NT2/D1 (cell line): Measurements from ENCODE around the gene TSKS.

Experiments used
- DNase-seq: peaks from one replicate; pipeline ENCODE4 v3.0.0-alpha.2; 2011; ENCODE audit warnings: low read depth, low spot score
- H3K27me3 ChIP-seq: 2 replicates; pipeline ENCODE4 v1.6.0; 2011; ENCODE audit warnings: mild to moderate bottlenecking; ENCODE audit not compliant: insufficient read length, insufficient read depth
- H3K36me3 ChIP-seq: 2 replicates; pipeline ENCODE4 v1.6.1; 2011; ENCODE audit warnings: mild to moderate bottlenecking, low read length, mixed read lengths; ENCODE audit not compliant: insufficient read depth, insufficient read length
- H3K4me1 ChIP-seq: 2 replicates; pipeline ENCODE4 v1.5.1; 2011; ENCODE audit not compliant: insufficient read depth, insufficient read length
- H3K4me3 ChIP-seq: 2 replicates; pipeline ENCODE4 v1.5.1; 2011; ENCODE audit warnings: low read depth; ENCODE audit not compliant: insufficient read length
- H3K9ac ChIP-seq: 2 replicates; pipeline ENCODE4 v1.6.0; 2011; ENCODE audit warnings: low read depth; ENCODE audit not compliant: insufficient read length
- H3K9me3 ChIP-seq: 2 replicates; pipeline ENCODE4 v1.5.1; 2011; ENCODE audit warnings: mild to moderate bottlenecking, low read length; ENCODE audit not compliant: insufficient read depth
- SUZ12 ChIP-seq: IDR thresholded peaks from 2 replicates; pipeline ENCODE4 v1.6.1; 2011; ENCODE audit not compliant: insufficient read length, insufficient read depth; ENCODE audit errors: extremely low read depth
- YY1 ChIP-seq: IDR thresholded peaks from 2 replicates; pipeline ENCODE4 v1.6.1; 2011; ENCODE audit not compliant: insufficient read length, insufficient read depth
- ZNF274 ChIP-seq: IDR thresholded peaks from 2 replicates; pipeline ENCODE4 v1.6.1; 2011; ENCODE audit warnings: mild to moderate bottlenecking, low read depth, low read length

The TSKS gene

GRCh38 chr19:49793561-49793840, 30.4 kb upstream of the TSKS start:
- peak overlapping the region; percentile 56 for H3K9ac ChIP-seq
- H3K4me3 ChIP-seq = no peak overlapping the region
- H3K27me3 ChIP-seq = no peaks in the 10 kb centered on the region
- TF ChIP-seq SUZ12 = no peak
- TF ChIP-seq YY1 = no peak
- no peak for TF ChIP-seq ZNF274
- DNase-seq = no peak
- no peaks in the 10 kb centered on the region for H3K9me3 ChIP-seq
- peaks cover 5% of the 10 kb centered on the region for H3K4me1 ChIP-seq
- peaks cover 79% of the 10 kb centered on the region for H3K36me3 ChIP-seq

- Histone ChIP-seq H3K4me3 (no peak overlapping the region), H3K4me1 (peaks cover 5% of the 10 kb centered on the region), H3K27me3 (no peaks in the 10 kb centered on the region), H3K9ac (peak overlapping the region; percentile 56), H3K36me3 (peaks cover 79% of the 10 kb centered on the region), H3K9me3 (no peaks in the 10 kb centered on the region)
- TF ChIP-seq YY1 = no peak
- no peak for TF ChIP-seq ZNF274
- no peak for TF ChIP-seq SUZ12
- no peak for DNase-seq
Observed at GRCh38 chr19:49792829-49793560, 29.9 kb upstream of the TSKS start.

DNA sequence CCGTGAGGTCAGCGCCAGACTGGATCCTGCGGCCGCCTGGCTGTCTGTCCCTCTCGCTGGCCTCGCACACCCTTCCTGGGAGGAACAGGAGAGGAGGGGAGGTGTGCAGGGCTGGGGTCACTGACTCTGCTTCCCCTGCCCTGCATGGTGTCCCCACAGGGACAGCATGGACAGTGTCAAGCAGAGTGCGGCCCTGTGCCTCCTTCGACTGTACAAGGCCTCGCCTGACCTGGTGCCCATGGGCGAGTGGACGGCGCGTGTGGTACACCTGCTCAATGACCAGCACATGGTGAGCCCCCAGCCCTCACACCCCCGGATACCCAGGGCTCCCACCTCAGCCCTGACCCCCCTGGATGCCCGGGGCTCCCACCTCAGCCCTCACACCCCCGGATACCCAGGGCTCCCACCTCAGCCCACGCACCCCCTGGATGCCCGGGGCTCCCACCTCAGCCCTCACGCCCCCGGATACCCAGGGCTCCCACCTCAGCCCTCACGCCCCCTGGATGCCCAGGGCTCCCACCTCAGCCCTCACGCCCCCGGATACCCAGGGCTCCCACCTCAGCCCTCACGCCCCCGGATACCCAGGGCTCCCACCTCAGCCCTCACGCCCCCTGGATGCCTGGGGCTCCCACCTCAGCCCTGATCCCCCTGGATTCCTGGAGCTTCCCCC, 28.8 kb upstream of the TSKS start:
- no peaks in the 10 kb centered on the region for H3K27me3 ChIP-seq
- peaks cover 5% of the 10 kb centered on the region for H3K4me1 ChIP-seq
- H3K36me3 ChIP-seq = peaks cover 77% of the 10 kb centered on the region
- no peaks in the 10 kb centered on the region for H3K9me3 ChIP-seq
- no peak overlapping the region for H3K9ac ChIP-seq
- DNase-seq = no peak
- no peak for TF ChIP-seq SUZ12
- peak overlapping the region; percentile 4 for H3K4me3 ChIP-seq

DNA sequence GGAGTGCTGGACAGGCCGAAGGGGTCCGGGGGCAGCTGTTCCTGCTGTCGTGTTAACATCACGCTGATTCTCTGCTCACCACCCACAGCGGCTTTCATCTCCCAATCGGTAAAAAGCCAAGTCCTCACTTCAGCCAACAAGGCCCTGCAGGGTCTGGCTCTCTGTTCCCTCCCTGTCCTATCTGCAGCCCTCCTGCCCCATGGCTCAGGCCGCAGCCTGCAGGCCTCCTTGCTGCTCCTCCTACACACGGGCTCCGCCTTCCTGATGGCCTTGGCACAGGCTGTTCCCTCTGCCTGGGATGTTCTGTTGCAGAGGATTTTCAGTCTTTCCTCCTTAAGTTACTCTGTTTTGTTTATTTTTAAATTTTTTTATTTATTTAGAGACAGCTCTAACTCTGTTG, 27.8 kb upstream of the TSKS start:
- no peak overlapping the region for H3K4me3 ChIP-seq
- H3K9ac ChIP-seq = no peak overlapping the region
- H3K9me3 ChIP-seq = no peaks in the 10 kb centered on the region
- DNase-seq = no peak
- TF ChIP-seq SUZ12 = no peak
- no peak for TF ChIP-seq ZNF274
- no peak for TF ChIP-seq YY1
- peaks cover 5% of the 10 kb centered on the region for H3K4me1 ChIP-seq
- peaks cover 66% of the 10 kb centered on the region for H3K36me3 ChIP-seq
- H3K27me3 ChIP-seq = no peaks in the 10 kb centered on the region

DNA sequence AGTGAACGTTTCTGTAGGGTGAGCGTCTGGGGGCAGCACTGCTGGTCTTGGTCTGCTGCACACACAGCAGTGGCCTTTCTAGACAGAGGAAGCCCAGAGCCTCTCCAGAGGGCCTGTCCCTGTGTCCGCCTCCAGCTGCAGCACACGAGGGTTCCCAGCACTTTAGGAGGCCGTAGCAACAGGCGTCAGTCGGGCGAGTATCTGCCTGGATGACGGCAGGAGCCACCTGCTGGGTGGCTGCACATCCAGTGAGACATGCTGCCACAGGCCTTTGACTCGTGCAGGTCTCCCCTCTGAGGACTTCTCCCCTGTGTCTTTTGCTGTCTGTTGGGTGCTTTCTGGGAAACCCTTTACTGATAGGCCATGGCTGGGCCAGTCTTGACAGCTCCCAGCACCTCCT, 25.8 kb upstream of the TSKS start:
- no peaks in the 10 kb centered on the region for H3K27me3 ChIP-seq
- peaks cover 5% of the 10 kb centered on the region for H3K4me1 ChIP-seq
- H3K9me3 ChIP-seq = no peaks in the 10 kb centered on the region
- no peak overlapping the region for H3K9ac ChIP-seq
- no peak for DNase-seq
- H3K36me3 ChIP-seq = peaks cover 59% of the 10 kb centered on the region
- no peak for TF ChIP-seq SUZ12
- TF ChIP-seq ZNF274 = no peak
- TF ChIP-seq YY1 = no peak
- H3K4me3 ChIP-seq = no peak overlapping the region

DNA sequence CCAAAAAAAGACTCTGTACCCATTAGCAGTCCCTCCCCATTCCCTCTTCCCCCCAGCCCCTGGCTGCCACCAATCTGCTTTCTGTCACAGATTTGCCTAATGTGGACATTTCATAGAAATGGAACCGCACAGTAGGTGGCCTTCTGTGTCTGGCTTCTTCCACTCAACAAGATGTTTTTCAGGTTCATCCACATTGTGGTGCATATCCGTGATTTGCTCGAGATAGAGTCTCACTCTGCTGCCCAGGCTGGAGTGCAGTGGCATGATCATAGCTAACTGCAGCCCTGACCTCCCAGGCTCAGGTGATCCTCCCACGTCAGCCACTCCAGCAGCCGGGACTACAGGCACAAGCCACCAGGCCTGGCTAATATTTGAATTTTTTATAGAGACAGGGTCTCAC, 24.6 kb upstream of the TSKS start:
- Histone ChIP-seq H3K9ac (no peak overlapping the region), H3K9me3 (no peaks in the 10 kb centered on the region), H3K4me1 (peaks cover 2% of the 10 kb centered on the region), H3K27me3 (no peaks in the 10 kb centered on the region), H3K36me3 (peaks cover 60% of the 10 kb centered on the region), H3K4me3 (no peak overlapping the region)
- TF ChIP-seq ZNF274 (no peak), SUZ12 (no peak), YY1 (no peak)
- DNase-seq = no peak

DNA sequence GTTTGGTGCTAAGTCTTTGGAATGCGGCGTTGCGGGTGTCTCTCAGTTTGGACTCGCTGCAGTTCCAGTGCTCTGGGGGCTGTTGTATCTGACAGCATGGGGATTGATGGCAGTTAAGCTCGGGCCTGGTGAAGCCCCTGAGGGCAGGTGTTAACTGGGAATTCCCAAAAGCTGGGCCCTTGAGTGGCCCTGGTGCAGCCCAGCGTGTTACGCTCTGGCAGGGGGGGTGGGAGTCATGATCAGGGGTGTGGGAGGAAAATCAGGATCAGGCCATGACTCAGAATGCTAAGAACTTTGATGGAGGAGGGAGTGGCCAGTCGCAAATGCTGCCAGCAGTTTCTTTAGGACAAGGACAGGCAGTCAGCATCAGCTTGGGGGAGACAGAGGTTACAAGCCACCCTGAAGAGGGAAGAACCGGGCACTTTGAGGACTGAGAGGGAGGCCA, 23.3 kb upstream of the TSKS start:
- no peak for TF ChIP-seq SUZ12
- no peak for TF ChIP-seq YY1
- no peak for TF ChIP-seq ZNF274
- H3K4me3 ChIP-seq = no peak overlapping the region
- peak overlapping the region; percentile 50 for H3K9ac ChIP-seq
- no peak for DNase-seq
- peaks cover 3% of the 10 kb centered on the region for H3K4me1 ChIP-seq
- no peaks in the 10 kb centered on the region for H3K27me3 ChIP-seq
- H3K9me3 ChIP-seq = no peaks in the 10 kb centered on the region
- H3K36me3 ChIP-seq = peaks cover 56% of the 10 kb centered on the region
